Activated CD4-positive, alpha-beta T cell treated with anti-CD3 and anti-CD28 coated beads, Interleukin-2, amount 50 U/mL, for 16 hours (primary cell): ENCODE results near the gene ARHGEF2.

ENCODE experiments used
- DNase-seq: peaks from one replicate; pipeline ENCODE4 v3.0.0-alpha.2; 2020

The ARHGEF2 gene

GRCh38 chr1:155910621-155911121, 67.7 kb downstream of the ARHGEF2 start:
- peak; percentile 16 for DNase-seq

- peak; percentile 10 for DNase-seq
These were observed 68.5 kb downstream of the ARHGEF2 start for GRCh38 chr1:155909894-155910293.

GRCh38 chr1:155904261-155904660, 74.1 kb downstream of the ARHGEF2 start:
- DNase-seq = no peak

GRCh38 chr1:155900161-155900560, 78.2 kb downstream of the ARHGEF2 start:
- no peak for DNase-seq

GRCh38 chr1:155899683-155900082, 78.7 kb downstream of the ARHGEF2 start:
- DNase-seq = no peak

- DNase-seq = no peak
These were observed 79.5 kb downstream of the ARHGEF2 start for GRCh38 chr1:155898888-155899287.

GRCh38 chr1:155897746-155898145, 80.6 kb downstream of the ARHGEF2 start:
- DNase-seq = no peak
